NCI-H1436 (cell line): ENCODE data around the gene ZNF592.
"Not testable (repeated sequence)": the region's sequence is repeated elsewhere in the genome, so short reads cannot be mapped to it uniquely, and the experiment has no call there.

Source experiments
- DNase-seq: peaks from one replicate; lab custom pipeline; 2025; lab: John Stamatoyannopoulos, UW

ZNF592 gene

DNA sequence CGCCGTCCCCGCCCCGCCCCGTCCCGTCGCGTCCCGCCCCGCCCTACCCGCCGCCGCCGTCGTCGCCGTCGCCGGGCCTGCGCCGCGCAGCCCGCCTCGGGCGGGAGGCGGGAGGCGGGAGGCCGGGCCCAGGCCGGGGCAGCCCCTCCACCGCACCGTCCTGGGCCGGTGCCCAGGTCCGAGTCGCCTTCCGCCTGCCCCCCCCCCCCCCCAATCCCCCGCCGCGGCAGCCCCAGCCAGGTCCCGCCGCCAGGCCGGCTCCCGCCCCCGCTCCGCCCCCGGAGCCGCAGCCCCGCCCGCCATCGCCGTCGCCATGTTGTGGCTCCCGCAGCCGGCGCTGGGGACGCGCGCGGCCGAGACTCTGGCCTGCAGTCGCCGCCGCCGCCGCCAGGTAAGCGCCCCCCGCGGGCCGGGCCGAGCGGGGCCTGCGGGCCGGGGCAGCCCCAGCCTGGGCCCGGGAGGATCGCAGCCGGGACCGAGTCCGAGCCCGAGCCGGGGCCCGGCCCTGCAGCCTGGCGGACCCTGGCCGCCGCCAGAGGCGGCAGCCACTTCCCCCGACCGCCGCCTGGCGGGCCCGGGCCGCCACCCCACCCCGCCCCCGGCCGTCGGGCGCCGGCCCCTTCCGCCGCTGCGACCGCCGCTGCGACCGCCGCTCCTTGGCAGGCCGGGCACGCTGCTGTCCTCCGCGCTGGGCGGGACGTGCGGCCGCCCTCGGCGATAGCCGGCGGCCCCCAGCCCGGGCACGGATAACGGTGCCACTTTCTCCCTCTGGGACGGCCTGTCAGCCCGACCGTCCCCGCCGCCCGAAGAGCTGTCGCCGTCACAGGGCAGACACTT is at the start of gene ZNF592:
Gene ZNF592, plus strand, starts transcription at position 319 of the 837 bp plus-strand sequence. CDS start 34,084 bp downstream, outside the sequence.
- DNase-seq: peak; percentile 34

- no peak for DNase-seq
Observed at GRCh38 chr15:84699538-84700191, 48.7 kb upstream of the ZNF592 start.

- no peak for DNase-seq
Observed at GRCh38 chr15:84702961-84703482, 45.4 kb upstream of the ZNF592 start.

DNA sequence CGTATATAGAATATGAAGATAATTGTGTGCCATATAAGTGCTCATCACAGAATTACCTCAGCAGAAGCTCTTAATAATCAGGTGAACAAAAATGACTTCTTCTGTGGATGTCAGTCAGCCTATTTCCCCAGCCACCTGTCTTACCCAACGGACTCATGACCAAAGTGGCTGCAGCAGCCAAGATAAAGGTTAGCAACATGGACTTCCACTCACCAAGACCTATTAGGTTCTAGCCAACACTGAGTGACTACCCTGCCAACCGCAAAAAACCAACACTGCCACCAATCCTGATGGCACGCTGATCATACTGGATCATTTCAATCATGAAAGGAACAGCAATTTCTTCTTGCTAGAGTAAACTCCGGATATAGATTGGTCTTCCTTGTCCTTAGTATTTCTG is 44.6 kb upstream of the ZNF592 start:
- no peak for DNase-seq

DNA sequence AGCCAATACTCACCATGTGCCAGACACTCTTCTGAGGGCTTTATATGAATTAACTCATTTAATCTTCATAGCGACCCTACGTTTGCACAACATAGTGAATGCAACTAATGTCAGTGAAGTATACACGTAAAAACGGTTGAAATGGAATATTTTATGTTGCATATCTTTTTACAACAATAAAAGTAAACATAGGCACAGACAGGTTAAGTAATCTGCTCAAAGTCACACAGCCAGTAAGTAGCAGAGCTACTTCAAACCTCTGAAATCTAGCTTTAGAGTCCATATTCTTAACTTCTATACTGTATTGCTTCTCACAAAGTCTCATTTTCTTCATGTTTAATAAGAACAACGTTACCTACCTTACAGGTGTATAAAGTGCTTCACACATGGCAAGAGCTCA is 34.0 kb upstream of the ZNF592 start:
- no peak for DNase-seq

- no peak for DNase-seq
Observed at GRCh38 chr15:84714821-84715220, 33.6 kb upstream of the ZNF592 start.

- DNase-seq: no peak
Observed at GRCh38 chr15:84715441-84716035, 32.9 kb upstream of the ZNF592 start.

DNA sequence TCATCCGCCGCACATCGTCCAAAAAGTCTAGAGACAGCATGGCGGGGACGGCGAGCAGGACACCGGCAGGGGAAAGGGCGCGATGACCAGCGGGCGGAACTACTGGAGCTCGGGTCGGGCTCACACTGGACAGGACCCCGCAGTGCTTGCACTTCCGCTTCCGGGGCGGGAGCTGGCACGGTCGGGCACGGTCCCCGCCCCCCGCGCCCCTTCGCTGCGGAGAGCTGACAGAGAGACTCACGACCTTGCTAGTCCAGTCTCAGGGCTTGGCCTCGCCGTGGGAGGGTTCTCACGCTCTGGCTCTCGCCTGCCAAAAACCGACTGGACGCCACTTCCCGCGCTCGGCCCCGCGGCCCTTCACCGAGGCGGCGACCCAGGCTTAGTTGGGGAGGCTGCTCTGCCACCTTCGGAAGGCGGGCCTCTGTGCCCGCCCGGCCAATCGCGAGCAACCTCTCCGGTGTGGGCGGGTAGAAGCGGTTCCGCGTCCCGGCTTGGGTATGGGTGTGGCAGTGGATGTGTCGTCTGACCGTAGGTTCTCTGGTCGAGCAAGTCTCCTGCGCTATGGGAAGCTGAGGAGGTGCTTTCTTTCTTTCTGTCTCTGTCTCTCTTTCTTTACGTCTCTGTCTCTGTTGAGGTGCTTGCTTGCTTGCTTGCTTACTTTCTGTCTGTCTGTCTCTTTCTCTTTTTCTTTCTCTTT is 32.2 kb upstream of the ZNF592 start, which contains the start of gene SEC11A:
Gene SEC11A, minus strand, starts transcription at position 104 of the 697 bp plus-strand sequence. Its CDS starts 64 bp downstream, at position 40.
- DNase-seq: peak; percentile 81

DNA sequence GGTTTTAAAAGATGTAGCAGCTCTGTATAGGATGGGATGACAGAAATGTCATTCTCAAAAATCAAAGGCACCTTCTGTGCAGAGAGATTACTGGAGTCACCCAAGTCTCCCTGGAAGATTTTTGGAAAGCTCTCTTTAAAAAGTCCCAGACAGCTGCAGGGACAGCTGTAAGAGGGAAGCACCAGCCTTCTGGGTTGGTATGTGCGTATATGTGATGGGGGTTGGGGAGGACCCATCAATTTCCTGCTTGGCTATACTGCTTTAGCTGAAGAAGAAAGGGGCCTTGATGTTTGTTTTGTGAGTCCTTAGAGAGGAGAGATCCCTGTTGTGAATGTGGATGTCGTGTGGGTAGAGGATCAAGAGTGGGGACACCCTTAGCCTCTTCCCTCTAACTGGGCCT is 27.0 kb upstream of the ZNF592 start:
- DNase-seq: no peak

- DNase-seq: no peak
Observed at GRCh38 chr15:84722628-84723027, 25.8 kb upstream of the ZNF592 start.

GRCh38 chr15:84725001-84725491 is 23.3 kb upstream of the ZNF592 start:
- DNase-seq: no peak

DNA sequence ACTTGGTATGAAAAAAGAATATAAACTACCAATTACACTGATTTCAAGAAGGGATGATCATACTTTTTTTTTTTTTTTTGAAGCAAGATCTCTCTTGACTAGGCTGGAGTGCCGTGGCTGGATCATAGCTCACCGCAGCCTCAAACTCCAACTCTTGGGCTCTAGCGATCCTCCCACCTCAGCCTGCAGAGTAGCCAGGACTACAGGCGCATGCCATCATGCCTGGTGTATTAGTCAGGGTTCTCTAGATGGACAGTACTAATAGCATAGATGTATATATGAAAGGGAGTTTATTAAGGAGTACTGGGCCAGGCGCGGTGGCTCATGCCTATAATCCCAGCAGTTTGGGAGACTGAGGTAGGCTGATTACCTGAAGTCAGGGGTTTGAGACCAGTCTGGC is 21.0 kb upstream of the ZNF592 start:
- DNase-seq: no peak

DNA sequence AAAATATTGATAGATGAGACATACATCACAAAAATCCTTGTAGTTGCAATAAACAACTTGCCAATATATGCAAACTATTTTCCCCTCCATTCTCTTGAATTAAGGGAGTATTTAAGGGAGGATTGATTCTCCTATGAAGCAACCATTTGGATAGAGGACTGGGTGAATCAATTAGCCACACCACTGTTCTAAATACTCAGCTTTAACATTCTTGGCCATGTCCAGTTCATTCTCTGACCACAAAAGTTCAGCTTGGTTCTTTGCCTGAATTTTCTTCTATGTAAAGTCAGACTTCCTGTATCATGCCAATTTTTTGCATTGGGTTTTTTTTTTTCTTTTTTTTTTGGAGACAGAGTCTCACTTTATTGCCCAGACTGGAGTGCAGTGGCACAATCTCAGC is 16.6 kb upstream of the ZNF592 start:
- no peak for DNase-seq

- peak; percentile 66 for DNase-seq
Observed at GRCh38 chr15:84734794-84735479, 13.5 kb upstream of the ZNF592 start.

DNA sequence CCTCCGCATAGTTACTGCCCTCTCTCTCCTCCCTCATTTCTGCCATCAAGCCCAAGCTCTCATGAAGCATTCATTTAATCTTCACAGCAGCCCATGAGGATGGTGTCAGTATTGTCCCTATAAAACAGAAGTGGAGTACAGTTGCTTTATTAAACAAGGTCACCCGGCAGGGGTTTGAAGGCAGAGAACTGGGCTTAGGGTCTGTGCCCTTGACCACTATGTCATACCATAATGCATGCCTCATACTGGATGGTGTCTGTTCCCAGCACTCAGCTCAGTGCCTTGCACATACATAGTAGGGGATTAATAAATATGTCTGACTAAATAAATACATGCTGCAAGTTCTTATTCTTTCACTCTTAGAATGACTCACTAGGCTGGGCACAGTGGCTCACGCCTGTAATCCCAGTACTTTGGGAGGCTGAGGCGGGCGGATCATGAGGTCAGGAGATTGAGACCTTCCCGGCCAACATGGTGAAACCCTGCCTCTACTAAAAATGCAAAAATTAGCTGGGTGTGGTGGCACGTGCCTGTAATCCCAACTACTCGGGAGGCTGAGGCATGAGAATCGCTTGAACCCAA is 12.8 kb upstream of the ZNF592 start:
- DNase-seq: not testable (repeated sequence)

DNA sequence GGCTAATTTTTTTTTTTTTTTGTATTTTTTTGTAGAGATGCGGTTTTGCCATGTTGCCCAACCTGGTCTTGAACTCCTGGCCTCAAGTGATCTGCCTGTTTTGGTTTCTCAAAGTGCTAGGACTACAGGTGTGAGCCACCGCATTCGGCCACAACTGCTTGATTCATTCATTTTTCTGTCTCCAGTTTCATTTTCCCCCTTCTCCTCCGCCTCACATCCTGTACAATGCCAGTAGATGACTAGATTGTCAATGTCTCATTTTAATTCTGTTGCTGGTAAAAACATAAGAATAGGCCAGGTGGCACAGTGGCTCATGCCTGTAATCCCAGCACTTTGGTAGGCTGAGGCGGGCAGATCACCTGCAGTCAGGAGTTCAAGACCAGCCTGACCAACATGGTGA is 12.0 kb upstream of the ZNF592 start:
- DNase-seq: no peak

DNA sequence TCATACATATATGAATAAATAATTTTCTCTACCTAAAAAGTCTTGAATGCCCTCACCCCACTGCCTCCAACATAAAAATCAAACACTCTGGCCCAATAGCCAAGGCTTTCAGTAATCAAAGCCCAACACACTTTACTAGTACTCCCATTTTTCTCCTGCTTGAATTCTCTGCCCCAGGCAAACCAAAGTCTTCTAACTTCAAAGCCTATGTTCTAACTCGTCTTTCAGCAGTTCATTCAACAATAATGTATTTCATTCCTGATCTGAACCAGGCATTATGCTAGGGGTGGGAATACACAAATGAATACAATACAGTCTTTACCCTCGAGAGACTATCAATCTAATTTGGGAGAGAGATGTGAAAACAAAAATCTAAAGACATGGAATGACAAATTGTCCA is 11.4 kb upstream of the ZNF592 start:
- no peak for DNase-seq

- DNase-seq: no peak
Observed at GRCh38 chr15:84740691-84741090, 7.7 kb upstream of the ZNF592 start.

DNA sequence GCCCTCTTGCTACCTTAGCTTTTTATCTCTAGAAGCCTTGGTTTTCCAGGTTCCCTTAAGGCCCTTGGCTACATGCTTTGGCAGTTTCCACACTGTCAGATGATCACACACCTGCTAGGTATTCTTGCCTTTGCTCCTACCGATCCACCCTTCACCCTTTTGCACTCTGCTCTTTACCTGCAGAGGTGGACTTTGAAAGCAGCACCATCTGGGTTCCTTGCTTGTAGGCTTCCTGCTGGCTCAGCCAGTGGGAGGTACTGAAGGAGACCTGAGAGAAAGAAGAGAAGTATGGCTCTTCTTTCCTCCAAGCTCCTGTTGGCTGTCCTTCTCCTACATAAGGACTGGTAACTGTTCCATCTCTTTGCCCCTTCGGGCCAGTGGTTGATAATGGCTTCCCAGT is 7.3 kb upstream of the ZNF592 start:
- no peak for DNase-seq

GRCh38 chr15:84747416-84748273 is 747 bp upstream of the ZNF592 start:
- DNase-seq: peak; percentile 53
